Ishikawa (cell line): Measurements from ENCODE around the gene FBH1.

Experiments
- CEBPB ChIP-seq: IDR thresholded peaks from 2 replicates; pipeline ENCODE4 v1.6.1; 2012
- CREB1 ChIP-seq: IDR thresholded peaks from 2 replicates; pipeline ENCODE4 v1.6.1; 2012; ENCODE audit warnings: low read depth
- EP300 ChIP-seq: IDR thresholded peaks from 2 replicates; pipeline ENCODE4 v1.6.1; 2012; ENCODE audit warnings: borderline replicate concordance
- FOXM1 ChIP-seq: IDR thresholded peaks from 2 replicates; pipeline ENCODE4 v1.6.1; 2012; ENCODE audit warnings: low read depth, borderline replicate concordance
- NFIC ChIP-seq: IDR thresholded peaks from 2 replicates; pipeline ENCODE4 v1.6.1; 2012
- REST ChIP-seq: IDR thresholded peaks from 2 replicates; pipeline ENCODE4 v1.6.1; 2012; ENCODE audit warnings: low read depth, mild to moderate bottlenecking
- TAF1 ChIP-seq: IDR thresholded peaks from 2 replicates; pipeline ENCODE4 v1.6.1; 2012; ENCODE audit warnings: low read depth, mild to moderate bottlenecking
- YY1 ChIP-seq: IDR thresholded peaks from 2 replicates; pipeline ENCODE4 v1.6.1; 2012; ENCODE audit warnings: low read depth
- TF ChIP-seq, protein P1 (sequence below): IDR thresholded peaks from 2 replicates; pipeline ENCODE4 v1.6.1; 2012

GRCh38 chr10:5915451-5915850, 25.4 kb downstream of the FBH1 start:
- TF ChIP-seq, protein P1, sequence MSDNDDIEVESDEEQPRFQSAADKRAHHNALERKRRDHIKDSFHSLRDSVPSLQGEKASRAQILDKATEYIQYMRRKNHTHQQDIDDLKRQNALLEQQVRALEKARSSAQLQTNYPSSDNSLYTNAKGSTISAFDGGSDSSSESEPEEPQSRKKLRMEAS, result no peak
- no peak for TF ChIP-seq TAF1
- no peak for TF ChIP-seq REST
- TF ChIP-seq CREB1, result no peak
- TF ChIP-seq EP300, result no peak
- TF ChIP-seq NFIC, result no peak
- TF ChIP-seq YY1, result no peak
- no peak for TF ChIP-seq FOXM1
- TF ChIP-seq CEBPB, result no peak
